Suprapubic skin (tissue), 3 donors: Measurements from ENCODE around the gene FOXJ3.

ENCODE experiments used
- CTCF ChIP-seq, 2 donors: fragments of 200-600 bp in 1 of 2; fragments of 450-650 bp in 1 of 2; sonication (generic) in 1 of 2; IDR thresholded peaks; one replicate each; pipeline ENCODE4 v1.5.1; 2016 to 2019; ENCODE audit warnings: antibody characterized with exemption in 2 of 2, mild to moderate bottlenecking in 1 of 2, moderate library complexity in 1 of 2
- POLR2A ChIP-seq, 2 donors: fragments of 450-650 bp; IDR thresholded peaks; one replicate each; pipeline ENCODE4 v1.6.1; 2017; ENCODE audit warnings: antibody characterized with exemption in 2 of 2, mild to moderate bottlenecking in 2 of 2, moderate library complexity in 2 of 2

GRCh38 chr1:42317308-42317707 is 17.7 kb downstream of the FOXJ3 start:
- no peak for TF ChIP-seq POLR2A (IDR thresholded peaks at IDR 0.05)
- no peak for TF ChIP-seq CTCF (IDR thresholded peaks at IDR 0.05)
